ENCODE measurements around the gene PDE4C.

The PDE4C gene

DNA sequence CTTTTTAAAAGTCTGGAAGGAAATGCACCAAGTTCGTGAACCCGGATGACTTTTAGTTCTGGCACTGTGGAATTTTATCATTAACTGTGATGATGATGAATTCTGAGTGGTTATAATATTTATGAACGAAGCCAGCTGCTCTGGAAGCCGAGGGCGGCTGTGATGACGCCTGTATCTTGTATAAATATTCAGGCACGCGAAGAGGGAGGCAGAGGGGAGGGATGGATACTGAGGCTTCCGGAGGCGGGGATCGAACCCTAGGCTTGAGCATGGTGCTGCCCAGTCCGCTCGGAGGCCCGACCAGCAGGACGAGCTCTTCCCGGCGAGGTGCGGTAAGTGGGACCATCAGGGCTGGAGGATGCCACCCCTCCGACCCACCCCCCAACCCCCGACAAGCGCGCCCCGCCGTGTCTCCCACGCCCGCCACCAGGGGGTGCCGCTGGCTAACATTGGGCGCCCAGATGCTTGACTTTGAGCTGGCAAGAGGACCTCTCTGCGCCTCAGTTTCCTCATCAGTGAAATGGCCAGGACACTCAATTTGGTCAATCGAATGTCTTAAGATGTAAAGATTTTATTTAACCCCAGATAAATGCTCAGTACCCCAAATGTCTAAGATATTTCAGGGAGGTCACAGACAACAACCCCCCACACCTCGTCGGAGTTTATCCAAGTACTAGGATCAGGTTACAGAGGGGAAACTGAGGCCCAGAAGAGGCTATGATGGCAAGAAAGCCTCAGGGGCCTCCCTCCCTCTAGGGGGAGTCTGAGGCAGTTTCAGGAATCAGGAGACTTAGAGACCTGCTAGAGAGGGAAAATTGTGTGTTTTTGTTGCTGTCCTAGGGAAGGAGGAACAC is 17.9 kb downstream of the PDE4C start:
- Histone ChIP-seq H3K27me3 (ENCODE audit: control insufficient read depth in 2 of 2, insufficient read depth in 2 of 2, low read length in 2 of 2) (peaks cover 0 to 5% of the 10 kb centered on the region in 2 donors), H3K36me3 (ENCODE audit: control insufficient read depth in 2 of 2, insufficient read depth in 2 of 2, low read length in 2 of 2) (no peaks in the 10 kb centered on the region), H3K9me3 (ENCODE audit: control insufficient read depth in 2 of 2, low read length in 2 of 2) (no peaks in the 10 kb centered on the region), H3K27ac (ENCODE audit: low read depth in 2 of 2, low read length in 2 of 2) (no peak overlapping the region), H3K4me1 (ENCODE audit: control insufficient read depth in 2 of 2, insufficient read depth in 2 of 2, low read length in 2 of 2) (peaks cover 4 to 8% of the 10 kb centered on the region in 2 donors), H3K9ac (ENCODE audit: low read depth in 1 of 2, low read length in 2 of 2) (no peak overlapping the region), H3K4me3 (ENCODE audit: low read length in 2 of 2) (no peak overlapping the region)

DNA sequence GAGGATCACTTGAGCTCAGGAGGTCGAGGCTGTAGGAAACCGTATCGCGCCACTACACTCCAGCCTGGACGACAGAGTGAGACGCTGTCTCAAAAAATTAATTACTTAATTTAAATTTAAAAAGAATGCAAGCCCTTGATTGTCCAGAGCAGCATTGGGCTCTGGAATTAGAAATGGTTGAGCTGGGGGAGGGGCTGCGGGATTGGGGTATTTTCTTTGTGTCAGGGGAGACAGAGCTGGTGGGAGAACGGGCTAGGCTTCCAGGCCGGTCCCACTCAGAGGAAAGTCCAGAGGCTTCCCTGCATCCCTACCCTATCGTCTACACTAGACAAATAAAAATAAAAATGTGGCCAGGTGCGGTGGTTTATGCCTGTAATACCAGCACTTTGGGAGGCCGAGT is 20.2 kb downstream of the PDE4C start:
- H3K9me3 ChIP-seq (ENCODE audit: control insufficient read depth in 2 of 2, low read length in 2 of 2) = no peaks in the 10 kb centered on the region
- H3K4me3 ChIP-seq (ENCODE audit: low read length in 2 of 2) = no peak overlapping the region
- peak overlapping the region in 1 of 2 donors; percentile 96 for H3K27ac ChIP-seq (ENCODE audit: low read depth in 2 of 2, low read length in 2 of 2)
- no peak overlapping the region for H3K9ac ChIP-seq (ENCODE audit: low read depth in 1 of 2, low read length in 2 of 2)
- H3K27me3 ChIP-seq (ENCODE audit: control insufficient read depth in 2 of 2, insufficient read depth in 2 of 2, low read length in 2 of 2) = peaks cover 0 to 5% of the 10 kb centered on the region in 2 donors
- H3K36me3 ChIP-seq (ENCODE audit: control insufficient read depth in 2 of 2, insufficient read depth in 2 of 2, low read length in 2 of 2) = no peaks in the 10 kb centered on the region
- H3K4me1 ChIP-seq (ENCODE audit: control insufficient read depth in 2 of 2, insufficient read depth in 2 of 2, low read length in 2 of 2) = peaks cover 13 to 17% of the 10 kb centered on the region in 2 donors

DNA sequence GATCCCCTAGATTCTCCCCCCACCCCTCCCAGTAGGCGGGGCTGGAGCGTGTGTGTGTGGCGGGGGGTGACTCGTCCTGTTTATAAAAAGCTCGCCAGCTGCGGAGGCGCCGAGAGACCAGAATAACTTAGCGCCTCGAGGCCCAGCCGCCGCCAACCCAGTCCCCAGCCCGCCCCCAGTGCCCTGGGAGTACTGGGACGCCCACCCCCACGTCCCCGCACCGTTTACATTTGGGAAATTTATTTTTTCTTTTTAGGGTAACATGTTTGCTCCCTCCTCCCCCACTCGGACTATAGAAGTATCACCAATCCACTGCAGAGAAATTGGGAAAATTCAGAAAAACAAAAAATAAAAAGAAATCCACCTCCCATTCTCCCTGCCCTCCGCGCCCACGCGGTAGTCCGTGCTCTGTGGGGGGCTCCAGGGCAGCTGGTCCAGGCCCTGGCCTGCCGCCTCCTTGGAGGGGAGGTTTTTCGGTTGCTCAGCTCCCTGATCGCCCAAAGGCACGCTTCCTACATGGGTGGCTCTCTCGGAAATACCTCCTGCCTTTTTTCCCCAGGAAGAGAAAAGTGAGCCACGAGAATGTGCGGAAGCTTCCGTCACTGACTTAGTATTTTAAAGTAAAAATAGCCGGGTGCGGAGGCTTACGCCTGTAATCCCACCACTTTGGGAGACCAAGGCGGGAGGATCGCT is 20.9 kb downstream of the PDE4C start:
- Histone ChIP-seq H3K9me3 (ENCODE audit: control insufficient read depth in 2 of 2, low read length in 2 of 2) (no peaks in the 10 kb centered on the region), H3K4me3 (ENCODE audit: low read length in 2 of 2) (peak overlapping the region; percentile 63 to 80), H3K9ac (ENCODE audit: low read depth in 1 of 2, low read length in 2 of 2) (peak overlapping the region; percentile 88 to 93), H3K27me3 (ENCODE audit: control insufficient read depth in 2 of 2, insufficient read depth in 2 of 2, low read length in 2 of 2) (peaks cover 0 to 5% of the 10 kb centered on the region in 2 donors), H3K4me1 (ENCODE audit: control insufficient read depth in 2 of 2, insufficient read depth in 2 of 2, low read length in 2 of 2) (peaks cover 13 to 17% of the 10 kb centered on the region in 2 donors), H3K36me3 (ENCODE audit: control insufficient read depth in 2 of 2, insufficient read depth in 2 of 2, low read length in 2 of 2) (peaks cover 0 to 2% of the 10 kb centered on the region in 2 donors), H3K27ac (ENCODE audit: low read depth in 2 of 2, low read length in 2 of 2) (peak overlapping the region; percentile 94 to 96)

DNA sequence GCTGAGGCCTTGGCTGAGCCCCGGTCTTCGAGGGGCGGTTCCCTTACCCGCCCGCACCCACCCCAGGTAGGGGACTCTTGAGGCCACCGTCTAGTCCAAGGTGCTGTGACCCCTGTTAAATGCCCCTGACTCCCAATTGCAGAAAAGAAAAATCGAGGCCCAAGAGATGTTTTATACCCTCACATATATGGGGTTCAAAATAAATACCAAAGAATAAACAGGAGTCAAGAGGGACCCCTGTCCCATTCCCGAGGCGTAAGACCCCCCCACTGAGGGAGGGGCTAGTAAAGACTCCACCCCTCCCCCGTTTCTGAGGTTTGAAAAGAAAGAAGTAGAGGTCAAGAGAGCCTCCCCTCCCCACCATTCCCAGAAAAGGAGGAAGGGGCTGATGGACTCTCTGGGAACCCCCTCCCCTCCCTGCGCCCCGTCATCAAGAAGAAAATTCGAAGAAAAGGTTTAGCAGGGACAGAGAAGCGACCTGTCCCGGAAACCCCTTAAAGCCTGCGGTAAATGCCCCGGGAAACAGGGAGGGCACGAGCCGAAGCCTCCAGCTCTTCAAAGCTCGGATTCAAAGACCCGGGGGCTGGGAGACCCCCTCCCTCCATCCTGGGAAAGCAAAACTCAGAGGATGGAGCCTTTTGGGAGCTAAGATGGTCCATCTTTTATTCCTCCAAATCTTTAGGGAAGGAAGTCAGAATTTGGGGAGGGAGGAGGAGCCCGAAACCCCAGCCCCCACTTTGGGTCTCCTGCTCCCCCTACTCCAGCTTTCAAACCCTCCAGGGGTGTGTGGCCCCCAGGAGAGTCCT is 21.6 kb downstream of the PDE4C start:
- Histone ChIP-seq H3K36me3 (ENCODE audit: control insufficient read depth in 2 of 2, insufficient read depth in 2 of 2, low read length in 2 of 2) (peaks cover 0 to 3% of the 10 kb centered on the region in 2 donors), H3K4me1 (ENCODE audit: control insufficient read depth in 2 of 2, insufficient read depth in 2 of 2, low read length in 2 of 2) (peaks cover 13 to 17% of the 10 kb centered on the region in 2 donors), H3K9ac (ENCODE audit: low read depth in 1 of 2, low read length in 2 of 2) (peak overlapping the region; percentile 88 to 93), H3K9me3 (ENCODE audit: control insufficient read depth in 2 of 2, low read length in 2 of 2) (no peaks in the 10 kb centered on the region), H3K27ac (ENCODE audit: low read depth in 2 of 2, low read length in 2 of 2) (peak overlapping the region; percentile 94 to 96), H3K27me3 (ENCODE audit: control insufficient read depth in 2 of 2, insufficient read depth in 2 of 2, low read length in 2 of 2) (peaks cover 0 to 5% of the 10 kb centered on the region in 2 donors), H3K4me3 (ENCODE audit: low read length in 2 of 2) (peak overlapping the region; percentile 63 to 80)

DNA sequence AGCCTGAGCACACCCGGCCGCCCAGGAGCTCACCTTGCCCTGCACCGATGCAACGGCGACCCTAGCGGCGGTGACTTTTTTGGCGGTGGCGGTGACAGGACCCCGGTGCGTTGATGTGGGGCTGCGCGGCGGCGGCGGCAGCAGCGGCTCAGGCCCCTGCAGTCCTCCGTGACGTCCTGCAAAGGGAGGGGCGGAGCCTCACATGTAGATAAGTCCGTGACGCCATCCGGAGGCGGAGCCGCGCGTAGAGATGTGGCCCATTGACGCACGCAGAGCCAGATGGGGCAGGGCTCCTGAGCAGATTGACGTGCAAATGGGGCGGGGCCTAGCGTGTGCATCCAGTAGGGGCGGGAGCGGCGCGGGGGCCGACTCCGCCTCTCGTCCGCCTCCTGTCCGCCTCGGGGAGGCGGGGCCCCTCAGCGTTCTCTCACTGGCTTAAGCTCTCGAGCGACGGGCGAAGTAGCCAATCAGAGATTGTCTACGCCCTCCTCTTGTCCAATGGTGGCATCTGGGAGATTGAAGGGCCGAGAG is 22.3 kb downstream of the PDE4C start, which contains the start of gene RAB3A:
Gene RAB3A (minus strand): TSS at position 180 of the 531 bp plus-strand sequence. CDS start 1,302 bp downstream, outside the sequence.
- no peaks in the 10 kb centered on the region for H3K9me3 ChIP-seq (ENCODE audit: control insufficient read depth in 2 of 2, low read length in 2 of 2)
- peaks cover 0 to 5% of the 10 kb centered on the region in 2 donors for H3K27me3 ChIP-seq (ENCODE audit: control insufficient read depth in 2 of 2, insufficient read depth in 2 of 2, low read length in 2 of 2)
- H3K27ac ChIP-seq (ENCODE audit: low read depth in 2 of 2, low read length in 2 of 2) = peak within 1 kb of the TSS; percentile 94 to 96
- H3K4me1 ChIP-seq (ENCODE audit: control insufficient read depth in 2 of 2, insufficient read depth in 2 of 2, low read length in 2 of 2) = peaks cover 13 to 17% of the 10 kb centered on the region in 2 donors
- peaks cover 0 to 3% of the 10 kb centered on the region in 2 donors for H3K36me3 ChIP-seq (ENCODE audit: control insufficient read depth in 2 of 2, insufficient read depth in 2 of 2, low read length in 2 of 2)
- H3K4me3 ChIP-seq (ENCODE audit: low read length in 2 of 2) = peak within 1 kb of the TSS; percentile 82 to 85
- H3K9ac ChIP-seq (ENCODE audit: low read depth in 1 of 2, low read length in 2 of 2) = peak within 1 kb of the TSS; percentile 88 to 93

DNA sequence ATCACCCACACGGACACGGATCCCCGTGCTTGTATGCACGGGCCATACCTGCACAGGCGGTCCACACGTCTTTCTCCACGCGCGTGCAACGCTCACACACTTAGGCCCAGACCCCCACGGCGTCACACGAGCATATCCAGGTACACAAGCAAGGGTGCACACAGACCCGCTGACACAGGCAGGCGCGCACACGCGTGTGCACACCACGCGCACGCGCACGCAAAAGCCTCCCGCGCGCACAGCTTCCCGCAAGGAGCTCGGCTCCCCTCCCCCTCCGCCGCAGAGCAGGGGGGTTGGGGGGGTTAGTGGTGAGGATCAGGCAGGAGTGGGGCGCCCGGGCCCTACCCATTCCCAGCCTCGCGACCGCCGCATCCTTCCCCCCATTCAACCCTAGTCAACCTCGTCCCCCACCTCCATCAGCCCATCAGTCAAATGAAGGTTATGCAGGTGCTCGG is 22.8 kb downstream of the PDE4C start:
- Histone ChIP-seq H3K27ac (ENCODE audit: low read depth in 2 of 2, low read length in 2 of 2) (peak overlapping the region; percentile 31 to 79), H3K9me3 (ENCODE audit: control insufficient read depth in 2 of 2, low read length in 2 of 2) (no peaks in the 10 kb centered on the region), H3K4me3 (ENCODE audit: low read length in 2 of 2) (peak overlapping the region; percentile 82 to 85), H3K9ac (ENCODE audit: low read depth in 1 of 2, low read length in 2 of 2) (peak overlapping the region; percentile 63 to 76), H3K27me3 (ENCODE audit: control insufficient read depth in 2 of 2, insufficient read depth in 2 of 2, low read length in 2 of 2) (no peaks in the 10 kb centered on the region), H3K4me1 (ENCODE audit: control insufficient read depth in 2 of 2, insufficient read depth in 2 of 2, low read length in 2 of 2) (peaks cover 13 to 17% of the 10 kb centered on the region in 2 donors), H3K36me3 (ENCODE audit: control insufficient read depth in 2 of 2, insufficient read depth in 2 of 2, low read length in 2 of 2) (peaks cover 3 to 6% of the 10 kb centered on the region in 2 donors)

DNA sequence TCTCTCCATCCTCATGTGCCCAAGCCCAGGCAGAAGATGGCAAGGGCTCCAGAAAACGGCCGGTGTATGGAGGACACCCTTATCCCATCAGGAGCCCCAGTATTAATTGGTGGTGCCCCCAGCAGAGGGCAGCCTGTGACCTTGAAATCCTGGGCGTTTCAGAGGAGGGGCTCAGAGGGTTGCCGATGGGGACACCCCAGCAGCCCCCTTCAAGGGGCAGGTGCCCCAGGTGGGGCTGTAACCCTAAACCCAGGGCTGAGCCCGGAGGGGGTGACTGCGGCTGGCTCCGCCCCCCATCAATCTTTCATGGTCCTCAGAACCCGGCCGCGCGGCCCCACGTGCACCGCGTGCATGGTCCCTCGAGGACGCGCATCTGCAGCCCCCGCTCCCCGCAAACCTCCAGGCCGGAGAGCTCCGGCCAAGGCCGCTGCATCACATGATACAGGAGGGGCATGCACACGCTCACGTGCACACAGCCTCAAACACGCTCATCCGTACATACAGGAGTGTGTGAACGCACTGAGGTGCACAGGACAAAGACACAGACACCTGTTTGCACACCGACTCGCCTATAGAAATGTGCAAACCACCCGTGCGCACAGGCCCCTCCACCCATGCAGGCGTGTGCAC is 23.3 kb downstream of the PDE4C start:
- Histone ChIP-seq H3K9me3 (ENCODE audit: control insufficient read depth in 2 of 2, low read length in 2 of 2) (no peaks in the 10 kb centered on the region), H3K27ac (ENCODE audit: low read depth in 2 of 2, low read length in 2 of 2) (no peak overlapping the region), H3K27me3 (ENCODE audit: control insufficient read depth in 2 of 2, insufficient read depth in 2 of 2, low read length in 2 of 2) (no peaks in the 10 kb centered on the region), H3K4me1 (ENCODE audit: control insufficient read depth in 2 of 2, insufficient read depth in 2 of 2, low read length in 2 of 2) (peaks cover 13 to 17% of the 10 kb centered on the region in 2 donors), H3K4me3 (ENCODE audit: low read length in 2 of 2) (peak overlapping the region; percentile 82 to 85), H3K36me3 (ENCODE audit: control insufficient read depth in 2 of 2, insufficient read depth in 2 of 2, low read length in 2 of 2) (peaks cover 8 to 11% of the 10 kb centered on the region in 2 donors), H3K9ac (ENCODE audit: low read depth in 1 of 2, low read length in 2 of 2) (peak overlapping the region; percentile 63 to 76)

DNA sequence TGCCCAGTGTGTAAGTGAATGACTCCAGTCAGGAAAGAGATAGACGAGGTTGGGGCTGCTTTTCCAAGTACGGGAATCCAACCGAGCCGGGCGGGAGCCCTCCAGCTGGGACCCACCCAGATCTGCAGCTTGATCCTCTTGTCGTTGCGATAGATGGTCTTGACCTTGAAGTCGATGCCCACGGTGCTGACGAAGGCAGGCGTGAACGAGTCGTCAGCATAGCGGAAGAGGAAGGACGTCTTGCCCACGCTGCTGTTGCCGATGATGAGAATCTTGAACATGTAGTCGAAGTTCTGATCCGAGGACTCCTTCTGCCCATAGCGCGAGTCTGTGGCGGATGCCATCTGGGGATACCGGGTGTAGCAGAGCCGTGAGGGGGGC is 23.9 kb downstream of the PDE4C start:
- Histone ChIP-seq H3K9ac (ENCODE audit: low read depth in 1 of 2, low read length in 2 of 2) (no peak overlapping the region), H3K4me3 (ENCODE audit: low read length in 2 of 2) (no peak overlapping the region), H3K27ac (ENCODE audit: low read depth in 2 of 2, low read length in 2 of 2) (no peak overlapping the region), H3K4me1 (ENCODE audit: control insufficient read depth in 2 of 2, insufficient read depth in 2 of 2, low read length in 2 of 2) (peaks cover 13 to 17% of the 10 kb centered on the region in 2 donors), H3K9me3 (ENCODE audit: control insufficient read depth in 2 of 2, low read length in 2 of 2) (no peaks in the 10 kb centered on the region), H3K27me3 (ENCODE audit: control insufficient read depth in 2 of 2, insufficient read depth in 2 of 2, low read length in 2 of 2) (no peaks in the 10 kb centered on the region), H3K36me3 (ENCODE audit: control insufficient read depth in 2 of 2, insufficient read depth in 2 of 2, low read length in 2 of 2) (peaks cover 11 to 14% of the 10 kb centered on the region in 2 donors)

DNA sequence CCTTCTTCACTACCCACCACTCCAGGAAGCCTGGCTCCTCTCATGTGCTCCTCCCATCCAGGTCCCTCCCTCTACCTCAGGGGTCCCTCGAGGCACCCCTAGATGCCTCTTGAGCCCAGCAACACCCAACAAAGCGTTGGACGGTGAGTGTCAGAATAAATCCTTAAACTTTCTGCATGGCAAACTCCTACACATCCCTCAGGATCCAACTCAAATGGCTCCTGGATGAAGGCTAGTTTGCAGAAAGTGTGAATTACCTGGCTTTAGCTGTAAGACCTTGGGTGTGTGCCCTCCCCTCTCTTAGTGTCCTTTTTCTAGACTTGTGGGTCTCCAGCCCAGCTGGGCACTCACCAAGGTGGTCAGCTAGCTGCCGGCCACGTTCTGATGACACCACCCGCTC is 27.9 kb downstream of the PDE4C start:
- Histone ChIP-seq H3K9me3 (ENCODE audit: control insufficient read depth in 2 of 2, low read length in 2 of 2) (no peaks in the 10 kb centered on the region), H3K36me3 (ENCODE audit: control insufficient read depth in 2 of 2, insufficient read depth in 2 of 2, low read length in 2 of 2) (peaks cover 15 to 23% of the 10 kb centered on the region in 2 donors), H3K9ac (ENCODE audit: low read depth in 1 of 2, low read length in 2 of 2) (no peak overlapping the region), H3K27ac (ENCODE audit: low read depth in 2 of 2, low read length in 2 of 2) (no peak overlapping the region), H3K27me3 (ENCODE audit: control insufficient read depth in 2 of 2, insufficient read depth in 2 of 2, low read length in 2 of 2) (no peaks in the 10 kb centered on the region), H3K4me1 (ENCODE audit: control insufficient read depth in 2 of 2, insufficient read depth in 2 of 2, low read length in 2 of 2) (peaks cover 21 to 22% of the 10 kb centered on the region in 2 donors), H3K4me3 (ENCODE audit: low read length in 2 of 2) (no peak overlapping the region)
